HepG2 (cell line): ENCODE results near the gene CDO1. TPM values are rescaled to one million over a fixed set of nuclear protein-coding genes. Genes with fewer than 3 reads are reported as not detected.

ENCODE experiments used
- ARID4A ChIP-seq: sonication (generic); formaldehyde crosslinking; IDR thresholded peaks from 2 replicates; pipeline ENCODE4 v1.5.0; 2020; ENCODE audit warnings: mild to moderate bottlenecking, missing genetic modification reagents, borderline replicate concordance
- ARID5B ChIP-seq: IDR thresholded peaks from 2 replicates; pipeline ENCODE4 v1.4.0; 2020; ENCODE audit warnings: mild to moderate bottlenecking, missing genetic modification reagents
- BORCS8-MEF2B ChIP-seq: sonication (generic); formaldehyde crosslinking; IDR thresholded peaks from 2 replicates; pipeline ENCODE4 v1.8.0; 2022; ENCODE audit warnings: mild to moderate bottlenecking, missing genetic modification reagents
- DMTF1 ChIP-seq: sonication (generic); formaldehyde crosslinking; IDR thresholded peaks from 2 replicates; pipeline ENCODE4 v1.4.0; 2020; ENCODE audit warnings: mild to moderate bottlenecking, missing genetic modification reagents
- E2F1 ChIP-seq: sonication (generic); formaldehyde crosslinking; IDR thresholded peaks from 2 replicates; pipeline ENCODE4 v1.5.0; 2020; ENCODE audit warnings: missing genetic modification reagents
- JUND ChIP-seq: sonication (generic); formaldehyde crosslinking; IDR thresholded peaks from 2 replicates; pipeline ENCODE4 v1.8.0; 2022; ENCODE audit warnings: mild to moderate bottlenecking, missing genetic modification reagents
- SAP130 ChIP-seq: IDR thresholded peaks from 2 replicates; pipeline ENCODE4 v1.6.1; 2016; ENCODE audit warnings: low read depth
- TOE1 ChIP-seq: sonication (generic); formaldehyde crosslinking; IDR thresholded peaks from 2 replicates; pipeline ENCODE4 v1.4.0; 2020; ENCODE audit warnings: mild to moderate bottlenecking, missing genetic modification reagents
- ZBTB37 ChIP-seq: sonication (generic); formaldehyde crosslinking; IDR thresholded peaks from 2 replicates; pipeline ENCODE4 v1.4.0; 2020; ENCODE audit warnings: mild to moderate bottlenecking, missing genetic modification reagents
- ZBTB38 ChIP-seq: sonication (generic); formaldehyde crosslinking; IDR thresholded peaks from 2 replicates; pipeline ENCODE4 v1.5.1; 2020; ENCODE audit warnings: mild to moderate bottlenecking, missing genetic modification reagents
- ZFP82 ChIP-seq: sonication (generic); formaldehyde crosslinking; IDR thresholded peaks from 2 replicates; pipeline ENCODE4 v1.5.1; 2020; ENCODE audit warnings: mild to moderate bottlenecking, missing genetic modification reagents, borderline replicate concordance
- ZNF616 ChIP-seq: sonication (generic); formaldehyde crosslinking; IDR thresholded peaks from 2 replicates; pipeline ENCODE4 v1.5.0; 2020; ENCODE audit warnings: low read depth, mild to moderate bottlenecking, missing genetic modification reagents
- ZNF703 ChIP-seq: sonication (generic); formaldehyde crosslinking; IDR thresholded peaks from 2 replicates; pipeline ENCODE4 v1.5.1; 2020; ENCODE audit warnings: missing genetic modification reagents, mild to moderate bottlenecking, moderate library complexity, borderline replicate concordance
- ZNF747 ChIP-seq: sonication (generic); formaldehyde crosslinking; IDR thresholded peaks from 2 replicates; pipeline ENCODE4 v1.8.1; 2023; ENCODE audit warnings: missing genetic modification reagents, mild to moderate bottlenecking, borderline replicate concordance
- polyA plus RNA-seq, 8 experiments: library from polyadenylated mRNA; depleted of rRNA in 3 of 8; stranded (reverse) in 7 of 8; unstranded in 1 of 8; fragments of >200 nt; fragmentation: Illumina TruSeq in 4 of 8; extraction: Trizol in 4 of 8; gene quantifications; 2 replicates each; pipeline versions ENCODE4 v1.2.1 to v1.2.3, GENCODE V29; 2011 to 2016; ENCODE audit warnings: low read depth in 4 of 8, missing spikeins in 1 of 8, mixed read lengths in 1 of 8; ENCODE audit not compliant: insufficient read depth in 1 of 8
- total RNA-seq, 5 experiments: library from RNA; depleted of rRNA; stranded (reverse); fragments of >200 nt; fragmentation: Illumina TruSeq; extraction: Trizol; gene quantifications; 2 replicates each; pipeline ENCODE4 v1.2.3, GENCODE V29; 2016; ENCODE audit warnings: low read depth in 1 of 5

Gene CDO1
- total and polyA plus RNA-seq, 2 of the 13 experiments (the other 11 are each of a cell fraction or from before 2014, with no cell fraction given), result 3.2 to 4.4 TPM

GRCh38 chr5:115844321-115844817 is 27.9 kb upstream of the CDO1 start (continued):
- TF ChIP-seq ARID4A (CRISPR knock-in tag), result no peak; the same call in 1 of the 2 replicates
- TF ChIP-seq SAP130 (CRISPR knock-in tag), result peak; percentile 78
- TF ChIP-seq ZNF703, result no peak
- no peak for TF ChIP-seq ZNF616
- no peak for TF ChIP-seq E2F1 (CRISPR knock-in tag)
- no peak for TF ChIP-seq ZNF747 (CRISPR knock-in tag)
- no peak for TF ChIP-seq JUND (CRISPR knock-in tag)
- TF ChIP-seq ARID5B, result peak; percentile 89
- no peak for TF ChIP-seq ZBTB37 (CRISPR knock-in tag)
- no peak for TF ChIP-seq BORCS8-MEF2B (CRISPR knock-in tag)
- no peak for TF ChIP-seq ZBTB38 (CRISPR knock-in tag)
- TF ChIP-seq TOE1 (CRISPR knock-in tag), result no peak
- TF ChIP-seq DMTF1 (CRISPR knock-in tag), result no peak
- no peak for TF ChIP-seq ZFP82
